ENCODE data around the gene ILK. TPM values are rescaled to one million over a fixed set of nuclear protein-coding genes. Genes with fewer than 3 reads are reported as not detected.
A peak's percentile ranks its signal among the peaks of the same experiment; 100 is the strongest.

Gene ILK
- total and polyA plus RNA-seq, 10 of the 15 experiments (the other 5 are each of a cell fraction or from before 2014, with no cell fraction given) = 51.8 to 163 (median 92.0) TPM

DNA sequence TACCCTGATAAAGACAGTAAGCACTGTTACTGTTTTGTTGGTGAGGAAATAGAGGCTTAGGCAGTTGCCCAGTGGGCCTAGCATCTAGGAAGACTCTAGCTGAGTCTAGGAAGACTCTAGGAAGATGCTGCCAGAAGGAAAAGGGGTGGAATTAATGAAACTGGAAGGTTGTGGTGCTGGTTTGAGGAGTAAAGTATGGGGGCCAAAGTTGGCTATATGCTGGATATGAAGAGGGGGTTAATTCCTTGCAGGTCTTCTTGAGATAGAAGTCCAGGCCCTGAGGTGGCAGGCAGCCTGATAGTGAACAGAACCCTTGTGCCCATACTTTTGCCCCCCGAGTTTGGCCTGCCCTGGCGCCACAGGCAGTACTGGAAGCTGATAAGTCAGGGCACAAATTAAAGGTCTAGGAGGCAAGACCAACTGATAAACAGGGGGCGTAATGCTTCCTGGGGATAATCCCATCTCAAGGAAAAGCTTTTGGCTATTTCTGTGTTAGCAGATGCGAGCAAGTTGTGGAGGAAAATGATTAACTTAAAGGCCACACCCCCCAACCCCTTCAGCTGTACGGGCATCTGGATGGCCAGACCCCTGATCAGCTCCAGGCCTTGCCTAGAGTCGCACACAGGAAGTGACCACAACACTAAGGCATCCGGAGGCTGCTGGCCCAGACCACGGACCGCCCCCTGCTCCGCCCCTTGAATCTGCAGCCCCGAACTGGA is 3.1 kb downstream of the ILK start (continued):
- TF ChIP-seq EED (IDR thresholded peaks at IDR 0.05; ENCODE audit: low read depth) (0 out of 2 replicates have a peak, but pooled peaks have one; percentile 16), ASH2L (IDR thresholded peaks at IDR 0.05; ENCODE audit: borderline replicate concordance, low read depth) (no peak), CREM (IDR thresholded peaks at IDR 0.05; ENCODE audit: low read depth) (no peak), EP300 (IDR thresholded peaks at IDR 0.05; ENCODE audit: borderline replicate concordance in 1 of 2, control insufficient read depth in 1 of 2, low read depth in 2 of 2, low read length in 2 of 2) (no peak), BHLHE40 (IDR thresholded peaks at IDR 0.05; ENCODE audit: borderline replicate concordance in 1 of 2, low read depth in 2 of 2, low read length in 1 of 2) (no peak), ETV6 (conservative IDR thresholded peaks at IDR 0.05 in 1 of 2, IDR thresholded peaks at IDR 0.05 in 1 of 2; ENCODE audit: borderline replicate concordance in 1 of 2, low read depth in 1 of 2) (no peak), CBX5 (IDR thresholded peaks at IDR 0.05; ENCODE audit: low read depth) (no peak), PAX5 (IDR thresholded peaks at IDR 0.05; ENCODE audit: borderline replicate concordance, low read depth, low read length) (0 out of 2 replicates have a peak, but pooled peaks have one; percentile 60), ZSCAN29 (IDR thresholded peaks at IDR 0.05) (no peak), KAT2A (conservative IDR thresholded peaks at IDR 0.05; ENCODE audit: control insufficient read depth, low read depth, low read length) (no peak), RELA (IDR thresholded peaks at IDR 0.05; ENCODE audit: borderline replicate concordance, partially characterized antibody) (no peak), YY1 (IDR thresholded peaks at IDR 0.05; ENCODE audit: low read depth, low read length) (no peak), BMI1 (IDR thresholded peaks at IDR 0.05; ENCODE audit: borderline replicate concordance) (no peak), GATAD2B (conservative IDR thresholded peaks at IDR 0.05; ENCODE audit: low read depth) (0 out of 2 replicates have a peak, but pooled peaks have one; percentile 35)
- TF ChIP-seq, protein P1, sequence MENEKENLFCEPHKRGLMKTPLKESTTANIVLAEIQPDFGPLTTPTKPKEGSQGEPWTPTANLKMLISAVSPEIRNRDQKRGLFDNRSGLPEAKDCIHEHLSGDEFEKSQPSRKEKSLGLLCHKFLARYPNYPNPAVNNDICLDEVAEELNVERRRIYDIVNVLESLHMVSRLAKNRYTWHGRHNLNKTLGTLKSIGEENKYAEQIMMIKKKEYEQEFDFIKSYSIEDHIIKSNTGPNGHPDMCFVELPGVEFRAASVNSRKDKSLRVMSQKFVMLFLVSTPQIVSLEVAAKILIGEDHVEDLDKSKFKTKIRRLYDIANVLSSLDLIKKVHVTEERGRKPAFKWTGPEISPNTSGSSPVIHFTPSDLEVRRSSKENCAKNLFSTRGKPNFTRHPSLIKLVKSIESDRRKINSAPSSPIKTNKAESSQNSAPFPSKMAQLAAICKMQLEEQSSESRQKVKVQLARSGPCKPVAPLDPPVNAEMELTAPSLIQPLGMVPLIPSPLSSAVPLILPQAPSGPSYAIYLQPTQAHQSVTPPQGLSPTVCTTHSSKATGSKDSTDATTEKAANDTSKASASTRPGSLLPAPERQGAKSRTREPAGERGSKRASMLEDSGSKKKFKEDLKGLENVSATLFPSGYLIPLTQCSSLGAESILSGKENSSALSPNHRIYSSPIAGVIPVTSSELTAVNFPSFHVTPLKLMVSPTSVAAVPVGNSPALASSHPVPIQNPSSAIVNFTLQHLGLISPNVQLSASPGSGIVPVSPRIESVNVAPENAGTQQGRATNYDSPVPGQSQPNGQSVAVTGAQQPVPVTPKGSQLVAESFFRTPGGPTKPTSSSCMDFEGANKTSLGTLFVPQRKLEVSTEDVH (IDR thresholded peaks at IDR 0.05; ENCODE audit: low read depth, partially characterized antibody) = no peak
- TF ChIP-seq, protein P2, sequence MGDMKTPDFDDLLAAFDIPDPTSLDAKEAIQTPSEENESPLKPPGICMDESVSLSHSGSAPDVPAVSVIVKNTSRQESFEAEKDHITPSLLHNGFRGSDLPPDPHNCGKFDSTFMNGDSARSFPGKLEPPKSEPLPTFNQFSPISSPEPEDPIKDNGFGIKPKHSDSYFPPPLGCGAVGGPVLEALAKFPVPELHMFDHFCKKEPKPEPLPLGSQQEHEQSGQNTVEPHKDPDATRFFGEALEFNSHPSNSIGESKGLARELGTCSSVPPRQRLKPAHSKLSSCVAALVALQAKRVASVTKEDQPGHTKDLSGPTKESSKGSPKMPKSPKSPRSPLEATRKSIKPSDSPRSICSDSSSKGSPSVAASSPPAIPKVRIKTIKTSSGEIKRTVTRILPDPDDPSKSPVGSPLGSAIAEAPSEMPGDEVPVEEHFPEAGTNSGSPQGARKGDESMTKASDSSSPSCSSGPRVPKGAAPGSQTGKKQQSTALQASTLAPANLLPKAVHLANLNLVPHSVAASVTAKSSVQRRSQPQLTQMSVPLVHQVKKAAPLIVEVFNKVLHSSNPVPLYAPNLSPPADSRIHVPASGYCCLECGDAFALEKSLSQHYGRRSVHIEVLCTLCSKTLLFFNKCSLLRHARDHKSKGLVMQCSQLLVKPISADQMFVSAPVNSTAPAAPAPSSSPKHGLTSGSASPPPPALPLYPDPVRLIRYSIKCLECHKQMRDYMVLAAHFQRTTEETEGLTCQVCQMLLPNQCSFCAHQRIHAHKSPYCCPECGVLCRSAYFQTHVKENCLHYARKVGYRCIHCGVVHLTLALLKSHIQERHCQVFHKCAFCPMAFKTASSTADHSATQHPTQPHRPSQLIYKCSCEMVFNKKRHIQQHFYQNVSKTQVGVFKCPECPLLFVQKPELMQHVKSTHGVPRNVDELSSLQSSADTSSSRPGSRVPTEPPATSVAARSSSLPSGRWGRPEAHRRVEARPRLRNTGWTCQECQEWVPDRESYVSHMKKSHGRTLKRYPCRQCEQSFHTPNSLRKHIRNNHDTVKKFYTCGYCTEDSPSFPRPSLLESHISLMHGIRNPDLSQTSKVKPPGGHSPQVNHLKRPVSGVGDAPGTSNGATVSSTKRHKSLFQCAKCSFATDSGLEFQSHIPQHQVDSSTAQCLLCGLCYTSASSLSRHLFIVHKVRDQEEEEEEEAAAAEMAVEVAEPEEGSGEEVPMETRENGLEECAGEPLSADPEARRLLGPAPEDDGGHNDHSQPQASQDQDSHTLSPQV (IDR thresholded peaks at IDR 0.05) = no peak
- TF ChIP-seq, protein P3, sequence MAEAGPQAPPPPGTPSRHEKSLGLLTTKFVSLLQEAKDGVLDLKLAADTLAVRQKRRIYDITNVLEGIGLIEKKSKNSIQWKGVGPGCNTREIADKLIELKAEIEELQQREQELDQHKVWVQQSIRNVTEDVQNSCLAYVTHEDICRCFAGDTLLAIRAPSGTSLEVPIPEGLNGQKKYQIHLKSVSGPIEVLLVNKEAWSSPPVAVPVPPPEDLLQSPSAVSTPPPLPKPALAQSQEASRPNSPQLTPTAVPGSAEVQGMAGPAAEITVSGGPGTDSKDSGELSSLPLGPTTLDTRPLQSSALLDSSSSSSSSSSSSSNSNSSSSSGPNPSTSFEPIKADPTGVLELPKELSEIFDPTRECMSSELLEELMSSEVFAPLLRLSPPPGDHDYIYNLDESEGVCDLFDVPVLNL (IDR thresholded peaks at IDR 0.05; ENCODE audit: low read depth, low read length) = no peak
- TF ChIP-seq, protein P4, sequence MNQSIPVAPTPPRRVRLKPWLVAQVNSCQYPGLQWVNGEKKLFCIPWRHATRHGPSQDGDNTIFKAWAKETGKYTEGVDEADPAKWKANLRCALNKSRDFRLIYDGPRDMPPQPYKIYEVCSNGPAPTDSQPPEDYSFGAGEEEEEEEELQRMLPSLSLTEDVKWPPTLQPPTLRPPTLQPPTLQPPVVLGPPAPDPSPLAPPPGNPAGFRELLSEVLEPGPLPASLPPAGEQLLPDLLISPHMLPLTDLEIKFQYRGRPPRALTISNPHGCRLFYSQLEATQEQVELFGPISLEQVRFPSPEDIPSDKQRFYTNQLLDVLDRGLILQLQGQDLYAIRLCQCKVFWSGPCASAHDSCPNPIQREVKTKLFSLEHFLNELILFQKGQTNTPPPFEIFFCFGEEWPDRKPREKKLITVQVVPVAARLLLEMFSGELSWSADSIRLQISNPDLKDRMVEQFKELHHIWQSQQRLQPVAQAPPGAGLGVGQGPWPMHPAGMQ (IDR thresholded peaks at IDR 0.05; ENCODE audit: borderline replicate concordance) = no peak

All from GM12878 (cell line).